Stomach smooth muscle (tissue), 2 donors: ENCODE measurements around the gene SHB.

Experiments used
- H3K27ac ChIP-seq: one replicate; pipeline ENCODE4 v1.7.0; 2013; ENCODE audit warnings: mild to moderate bottlenecking, low read length, inconsistent platforms
- H3K27me3 ChIP-seq, 2 donors: one replicate each; pipeline ENCODE4 v1.7.0; 2013; ENCODE audit warnings: low read length in 2 of 2; ENCODE audit not compliant: insufficient read depth in 2 of 2, control insufficient read depth in 1 of 2
- H3K36me3 ChIP-seq, 2 donors: one replicate each; pipeline ENCODE4 v1.7.0; 2013; ENCODE audit warnings: low read length in 2 of 2; ENCODE audit not compliant: control insufficient read depth in 2 of 2, insufficient read depth in 2 of 2
- H3K4me1 ChIP-seq: one replicate; pipeline ENCODE4 v1.7.0; 2013; ENCODE audit warnings: low read length; ENCODE audit not compliant: control insufficient read depth, insufficient read depth
- H3K4me3 ChIP-seq, 2 donors: one replicate each; pipeline ENCODE4 v1.7.0; 2013; ENCODE audit warnings: low read length in 2 of 2
- H3K9ac ChIP-seq, 2 donors: one replicate each; pipeline ENCODE4 v1.7.0; 2013; ENCODE audit warnings: low read length in 2 of 2, mild to moderate bottlenecking in 1 of 2
- H3K9me3 ChIP-seq, 2 donors: one replicate each; pipeline ENCODE4 v1.7.0; 2013; ENCODE audit warnings: low read length in 2 of 2; ENCODE audit not compliant: control insufficient read depth in 2 of 2
- donor health status: healthy.
- donor health status: Pancreatic carcinoma.

SHB gene

GRCh38 chr9:37979844-37980243, 89.2 kb downstream of the SHB start:
- Histone ChIP-seq H3K4me3 (no peak overlapping the region), H3K9me3 (no peaks in the 10 kb centered on the region), H3K27me3 (no peaks in the 10 kb centered on the region), H3K27ac (no peak overlapping the region), H3K4me1 (peaks cover 13% of the 10 kb centered on the region), H3K9ac (no peak overlapping the region), H3K36me3 (no peaks in the 10 kb centered on the region)

GRCh38 chr9:37978983-37979382, 90.0 kb downstream of the SHB start:
- Histone ChIP-seq H3K9ac (no peak overlapping the region), H3K4me1 (peaks cover 11% of the 10 kb centered on the region), H3K4me3 (no peak overlapping the region), H3K27ac (no peak overlapping the region), H3K36me3 (no peaks in the 10 kb centered on the region), H3K9me3 (no peaks in the 10 kb centered on the region), H3K27me3 (no peaks in the 10 kb centered on the region)

- Histone ChIP-seq H3K27ac (no peak overlapping the region), H3K4me3 (no peak overlapping the region), H3K9me3 (no peaks in the 10 kb centered on the region), H3K27me3 (no peaks in the 10 kb centered on the region), H3K9ac (no peak overlapping the region), H3K4me1 (peaks cover 11% of the 10 kb centered on the region), H3K36me3 (peaks cover 0 to 3% of the 10 kb centered on the region in 2 donors)
These were observed 90.6 kb downstream of the SHB start for GRCh38 chr9:37978481-37978864.

GRCh38 chr9:37977851-37978480, 91.1 kb downstream of the SHB start:
- no peak overlapping the region for H3K27ac ChIP-seq
- H3K9me3 ChIP-seq = no peaks in the 10 kb centered on the region
- peaks cover 11% of the 10 kb centered on the region for H3K4me1 ChIP-seq
- no peak overlapping the region for H3K4me3 ChIP-seq
- H3K9ac ChIP-seq = no peak overlapping the region
- H3K36me3 ChIP-seq = peaks cover 0 to 3% of the 10 kb centered on the region in 2 donors
- no peaks in the 10 kb centered on the region for H3K27me3 ChIP-seq

GRCh38 chr9:37976714-37977477, 92.1 kb downstream of the SHB start:
- no peak overlapping the region for H3K27ac ChIP-seq
- H3K27me3 ChIP-seq = no peaks in the 10 kb centered on the region

GRCh38 chr9:37975639-37976038, 93.4 kb downstream of the SHB start:
- no peaks in the 10 kb centered on the region for H3K27me3 ChIP-seq
- no peak overlapping the region for H3K9ac ChIP-seq
- no peaks in the 10 kb centered on the region for H3K9me3 ChIP-seq
- H3K36me3 ChIP-seq = peaks cover 0 to 3% of the 10 kb centered on the region in 2 donors
- H3K27ac ChIP-seq = no peak overlapping the region
- peaks cover 11% of the 10 kb centered on the region for H3K4me1 ChIP-seq
- H3K4me3 ChIP-seq = no peak overlapping the region

More at GRCh38 chr9:37976714-37977477, 92.1 kb downstream of the SHB start:
- H3K4me3 ChIP-seq = no peak overlapping the region
- H3K36me3 ChIP-seq = peaks cover 0 to 3% of the 10 kb centered on the region in 2 donors
- H3K9ac ChIP-seq = no peak overlapping the region
- H3K4me1 ChIP-seq = peaks cover 11% of the 10 kb centered on the region
- no peaks in the 10 kb centered on the region for H3K9me3 ChIP-seq

- Histone ChIP-seq H3K9me3 (no peaks in the 10 kb centered on the region), H3K27me3 (no peaks in the 10 kb centered on the region), H3K9ac (no peak overlapping the region), H3K4me1 (peaks cover 13% of the 10 kb centered on the region), H3K36me3 (peaks cover 0 to 3% of the 10 kb centered on the region in 2 donors), H3K4me3 (no peak overlapping the region), H3K27ac (no peak overlapping the region)
These were observed 94.4 kb downstream of the SHB start for GRCh38 chr9:37974506-37975173.

GRCh38 chr9:37972351-37972848, 96.6 kb downstream of the SHB start:
- no peaks in the 10 kb centered on the region for H3K9me3 ChIP-seq
- H3K36me3 ChIP-seq = peaks cover 0 to 3% of the 10 kb centered on the region in 2 donors
- no peaks in the 10 kb centered on the region for H3K27me3 ChIP-seq
- H3K9ac ChIP-seq = no peak overlapping the region
- peaks cover 16% of the 10 kb centered on the region for H3K4me1 ChIP-seq
- H3K27ac ChIP-seq = no peak overlapping the region
- no peak overlapping the region for H3K4me3 ChIP-seq

GRCh38 chr9:37971691-37972090, 97.3 kb downstream of the SHB start:
- Histone ChIP-seq H3K4me1 (peaks cover 11% of the 10 kb centered on the region), H3K4me3 (no peak overlapping the region), H3K9me3 (no peaks in the 10 kb centered on the region), H3K36me3 (peaks cover 0 to 5% of the 10 kb centered on the region in 2 donors), H3K9ac (no peak overlapping the region), H3K27ac (no peak overlapping the region), H3K27me3 (no peaks in the 10 kb centered on the region)

- peaks cover 7% of the 10 kb centered on the region for H3K4me1 ChIP-seq
- H3K27me3 ChIP-seq = no peaks in the 10 kb centered on the region
- no peak overlapping the region for H3K27ac ChIP-seq
- no peak overlapping the region for H3K4me3 ChIP-seq
- no peaks in the 10 kb centered on the region for H3K9me3 ChIP-seq
- no peak overlapping the region for H3K9ac ChIP-seq
- peaks cover 0 to 5% of the 10 kb centered on the region in 2 donors for H3K36me3 ChIP-seq
These were observed 97.9 kb downstream of the SHB start for GRCh38 chr9:37971108-37971459.
